Omental fat pad (tissue), 4 donors: Measurements from ENCODE around the gene ADGRD1. TPM values are rescaled to one million over a fixed set of nuclear protein-coding genes. Genes with fewer than 3 reads are reported as not detected.

Experiments
- ATAC-seq: fragments of 150-250 bp; one replicate; pipeline ENCODE4 v1.9.1; 2016; ENCODE audit warnings: mild to moderate bottlenecking, moderate library complexity; ENCODE audit not compliant: low FRiP score
- DNase-seq: peaks from one replicate; pipeline ENCODE4 v3.0.0-alpha.2; 2019; ENCODE audit warnings: low spot score
- CTCF ChIP-seq, 3 donors: fragments of 450-650 bp; IDR thresholded peaks; one replicate each; pipeline ENCODE4 v1.5.1; 2016 to 2017; ENCODE audit warnings: antibody characterized with exemption in 3 of 3, mild to moderate bottlenecking in 3 of 3, moderate library complexity in 2 of 3
- total RNA-seq, 4 donors: library from RNA; depleted of rRNA; stranded (reverse); fragments of >200 nt; gene quantifications; one replicate each; pipeline ENCODE4 v1.1.0, GENCODE V29; 2016

ADGRD1 gene
- total RNA-seq, 4 donors from 2014 or later, result 34.3 to 98.6 (median 52.4) TPM

DNA sequence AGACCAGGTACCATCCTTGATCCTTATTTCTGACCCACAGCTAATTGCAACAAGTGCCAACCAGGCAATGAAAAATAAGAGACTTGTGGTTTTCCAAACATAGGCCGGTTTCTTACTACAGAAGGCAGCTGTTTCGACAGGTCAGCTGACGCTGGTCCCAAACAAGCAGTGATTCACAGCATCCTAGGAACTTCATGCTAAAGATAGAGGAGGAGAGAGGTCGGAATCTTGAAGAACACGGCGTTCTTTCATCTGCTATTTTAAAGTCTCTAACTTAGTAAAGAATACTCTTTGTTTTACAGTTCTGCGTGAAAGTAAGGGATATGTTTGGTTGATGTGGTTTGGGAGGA, 28.1 kb upstream of the ADGRD1 start:
- DNase-seq, result no peak
- no peak for ATAC-seq
- TF ChIP-seq CTCF (IDR thresholded peaks at IDR 0.05), result no peak

GRCh38 chr12:130929363-130929762, 24.3 kb upstream of the ADGRD1 start:
- TF ChIP-seq CTCF (IDR thresholded peaks at IDR 0.05), result no peak
- no peak for ATAC-seq
- DNase-seq, result no peak

DNA sequence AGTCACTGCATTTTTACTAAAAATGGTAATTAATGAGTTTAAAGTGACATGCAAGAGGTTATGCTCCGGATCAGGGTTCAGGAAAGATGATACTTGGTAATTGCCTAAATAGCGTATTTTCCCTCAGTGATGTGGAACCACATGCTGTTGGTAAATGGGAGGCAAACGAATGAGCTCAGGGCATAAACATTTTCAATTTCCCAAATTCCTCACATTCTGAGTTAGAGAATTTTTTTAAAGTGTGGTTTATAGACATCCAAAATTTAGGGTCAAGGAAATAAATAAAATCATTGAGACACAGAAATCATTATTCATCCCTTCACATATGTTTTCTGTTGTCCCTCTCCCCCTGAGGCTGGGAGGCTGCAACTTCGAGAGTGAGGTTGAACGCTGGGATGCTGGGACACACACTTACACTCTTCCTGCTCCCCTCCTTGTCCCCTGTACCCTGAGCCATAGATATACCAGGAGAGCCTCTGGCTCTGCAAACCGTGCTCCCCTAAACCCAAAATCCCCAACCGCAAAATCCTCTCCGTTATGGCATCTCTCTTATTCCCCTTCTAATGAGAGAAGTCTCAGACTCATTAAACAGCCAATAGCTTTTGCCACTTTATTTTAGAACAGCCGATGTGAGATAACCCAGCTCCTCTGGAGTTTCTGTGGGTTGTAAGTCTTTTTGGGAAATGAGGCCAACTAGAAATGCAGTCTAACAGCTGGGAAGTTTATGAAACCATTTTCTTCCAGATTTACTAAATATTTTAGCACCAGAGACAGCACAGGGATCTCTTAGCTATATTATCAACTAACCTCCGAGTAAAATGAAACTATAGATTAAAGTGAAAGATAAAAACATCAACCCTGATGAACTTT, 21.4 kb upstream of the ADGRD1 start:
- TF ChIP-seq CTCF (IDR thresholded peaks at IDR 0.05), result no peak
- DNase-seq (no peak), ATAC-seq (no peak)

GRCh38 chr12:130933269-130933995, 20.3 kb upstream of the ADGRD1 start:
- no peak for DNase-seq

DNA sequence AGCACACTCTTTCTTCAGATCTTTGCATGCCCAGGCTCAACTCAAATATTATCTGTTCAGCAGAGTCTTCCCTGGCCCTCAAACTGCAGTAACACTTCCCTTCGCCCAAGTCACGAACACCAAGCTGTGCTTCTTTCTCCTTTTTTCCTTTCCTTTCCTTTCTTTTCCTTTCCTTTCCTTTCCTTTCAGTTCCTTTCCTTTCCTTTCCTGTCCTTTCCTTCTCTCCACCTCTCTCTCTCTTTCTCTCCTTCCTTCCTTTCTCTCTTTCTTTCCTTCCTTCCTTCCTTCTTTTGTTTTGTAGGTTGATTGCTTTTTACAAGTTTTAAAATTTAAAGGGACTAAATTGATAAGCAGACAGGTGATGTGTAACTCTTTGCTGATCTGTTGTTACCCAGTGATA, 19.0 kb upstream of the ADGRD1 start:
- no peak for DNase-seq
- no peak for TF ChIP-seq CTCF (IDR thresholded peaks at IDR 0.05)
- no peak for ATAC-seq

More at GRCh38 chr12:130933269-130933995, 20.3 kb upstream of the ADGRD1 start:
- no peak for ATAC-seq
- no peak for TF ChIP-seq CTCF (IDR thresholded peaks at IDR 0.05)

- no peak for TF ChIP-seq CTCF (IDR thresholded peaks at IDR 0.05)
- ATAC-seq (no peak), DNase-seq (no peak)
Observed at GRCh38 chr12:130936561-130936960, 17.1 kb upstream of the ADGRD1 start.
